ENCODE data around the gene CDK18.

DNA sequence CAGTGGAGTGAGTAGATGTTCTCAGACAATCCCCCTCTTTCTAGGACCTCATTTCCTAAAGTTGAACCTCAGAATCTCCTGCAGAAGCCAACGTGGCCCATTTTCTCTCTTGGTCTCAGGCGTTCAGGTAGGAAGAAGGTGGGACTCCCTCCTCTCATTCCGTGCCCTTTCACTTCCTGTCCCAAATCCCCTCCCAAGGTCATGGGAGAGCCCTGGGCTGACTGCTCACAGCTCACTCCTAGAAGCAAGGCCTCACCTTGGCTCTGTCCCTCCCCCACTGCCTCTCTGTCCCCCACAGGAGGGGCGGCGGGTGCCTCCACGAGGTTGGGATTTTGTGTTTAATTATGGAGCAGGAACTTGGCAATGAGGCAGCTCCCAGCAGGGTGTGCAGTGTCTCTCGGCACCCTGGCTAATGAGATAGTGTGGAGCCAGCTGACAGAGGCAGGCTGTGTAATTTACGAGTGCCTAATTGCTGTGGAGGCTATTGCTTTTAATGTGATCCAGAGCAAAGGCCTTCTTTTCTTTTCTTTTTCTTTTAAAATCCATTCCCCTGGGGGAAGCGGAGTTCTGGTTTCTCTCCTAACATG is 9.1 kb upstream of the CDK18 start:
- TF ChIP-seq, protein P1, sequence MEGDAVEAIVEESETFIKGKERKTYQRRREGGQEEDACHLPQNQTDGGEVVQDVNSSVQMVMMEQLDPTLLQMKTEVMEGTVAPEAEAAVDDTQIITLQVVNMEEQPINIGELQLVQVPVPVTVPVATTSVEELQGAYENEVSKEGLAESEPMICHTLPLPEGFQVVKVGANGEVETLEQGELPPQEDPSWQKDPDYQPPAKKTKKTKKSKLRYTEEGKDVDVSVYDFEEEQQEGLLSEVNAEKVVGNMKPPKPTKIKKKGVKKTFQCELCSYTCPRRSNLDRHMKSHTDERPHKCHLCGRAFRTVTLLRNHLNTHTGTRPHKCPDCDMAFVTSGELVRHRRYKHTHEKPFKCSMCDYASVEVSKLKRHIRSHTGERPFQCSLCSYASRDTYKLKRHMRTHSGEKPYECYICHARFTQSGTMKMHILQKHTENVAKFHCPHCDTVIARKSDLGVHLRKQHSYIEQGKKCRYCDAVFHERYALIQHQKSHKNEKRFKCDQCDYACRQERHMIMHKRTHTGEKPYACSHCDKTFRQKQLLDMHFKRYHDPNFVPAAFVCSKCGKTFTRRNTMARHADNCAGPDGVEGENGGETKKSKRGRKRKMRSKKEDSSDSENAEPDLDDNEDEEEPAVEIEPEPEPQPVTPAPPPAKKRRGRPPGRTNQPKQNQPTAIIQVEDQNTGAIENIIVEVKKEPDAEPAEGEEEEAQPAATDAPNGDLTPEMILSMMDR (IDR thresholded peaks at IDR 0.05) = no peak
- no peak for TF ChIP-seq POLR2A (IDR thresholded peaks at IDR 0.05)

Data from uterus (tissue), 2 donors.